A673 (cell line): ENCODE results near the gene E2F3.

Experiments used
- EZH2 ChIP-seq: fragments of 200-600 bp; sonication (generic); IDR thresholded peaks from 2 replicates; pipeline ENCODE4 v1.6.1; 2017; ENCODE audit warnings: borderline replicate concordance, low read depth, mild to moderate bottlenecking, mixed read lengths, antibody characterized with exemption, low read length; ENCODE audit not compliant: poor library complexity, severe bottlenecking
- TF ChIP-seq, protein P1 (sequence below): fragments of 300-800, 200-600 bp; sonication (generic); conservative IDR thresholded peaks from 2 replicates; pipeline ENCODE4 v1.5.1; 2017; ENCODE audit warnings: low read depth, mild to moderate bottlenecking, antibody characterized with exemption, low read length, moderate library complexity, mixed read lengths

DNA sequence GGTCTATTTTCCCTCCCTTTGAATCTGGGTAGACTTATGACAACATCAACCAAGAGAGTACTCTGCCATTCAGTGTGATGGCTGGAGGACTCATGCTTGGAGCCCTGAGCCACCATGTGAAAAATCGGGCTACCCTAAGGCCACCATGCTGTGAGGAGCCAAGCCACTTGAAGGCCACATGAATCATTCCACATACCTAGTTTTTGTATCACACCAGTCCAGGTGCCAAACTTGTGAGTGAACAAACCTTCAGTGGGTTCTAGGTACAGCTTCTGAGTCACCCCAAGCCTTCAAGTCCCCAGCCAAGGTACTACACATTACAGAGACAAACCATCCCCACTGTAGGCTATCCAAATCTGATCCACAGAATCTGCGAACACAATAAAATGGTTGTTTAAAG lies 37.4 kb upstream of the E2F3 start:
- TF ChIP-seq, protein P1, sequence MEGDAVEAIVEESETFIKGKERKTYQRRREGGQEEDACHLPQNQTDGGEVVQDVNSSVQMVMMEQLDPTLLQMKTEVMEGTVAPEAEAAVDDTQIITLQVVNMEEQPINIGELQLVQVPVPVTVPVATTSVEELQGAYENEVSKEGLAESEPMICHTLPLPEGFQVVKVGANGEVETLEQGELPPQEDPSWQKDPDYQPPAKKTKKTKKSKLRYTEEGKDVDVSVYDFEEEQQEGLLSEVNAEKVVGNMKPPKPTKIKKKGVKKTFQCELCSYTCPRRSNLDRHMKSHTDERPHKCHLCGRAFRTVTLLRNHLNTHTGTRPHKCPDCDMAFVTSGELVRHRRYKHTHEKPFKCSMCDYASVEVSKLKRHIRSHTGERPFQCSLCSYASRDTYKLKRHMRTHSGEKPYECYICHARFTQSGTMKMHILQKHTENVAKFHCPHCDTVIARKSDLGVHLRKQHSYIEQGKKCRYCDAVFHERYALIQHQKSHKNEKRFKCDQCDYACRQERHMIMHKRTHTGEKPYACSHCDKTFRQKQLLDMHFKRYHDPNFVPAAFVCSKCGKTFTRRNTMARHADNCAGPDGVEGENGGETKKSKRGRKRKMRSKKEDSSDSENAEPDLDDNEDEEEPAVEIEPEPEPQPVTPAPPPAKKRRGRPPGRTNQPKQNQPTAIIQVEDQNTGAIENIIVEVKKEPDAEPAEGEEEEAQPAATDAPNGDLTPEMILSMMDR, result no peak
- no peak for TF ChIP-seq EZH2
